Measurements from ENCODE around the gene SKA3.
A peak's percentile ranks its signal among the peaks of the same experiment; 100 is the strongest.
"Not testable (repeated sequence)": the region's sequence is repeated elsewhere in the genome, so short reads cannot be mapped to it uniquely, and the experiment has no call there.

The SKA3 gene

GRCh38 chr13:21197606-21198225, 21.4 kb upstream of the SKA3 start:
- H3K36me3 Mint-ChIP-seq (ENCODE audit: low read depth); DNase-seq (ENCODE audit: low spot score); H3K4me1 Mint-ChIP-seq (ENCODE audit: low read depth); H3K27ac Mint-ChIP-seq; H3K4me3 Mint-ChIP-seq: not testable (repeated sequence)
- H3K27me3 Mint-ChIP-seq (ENCODE audit: low read depth) = peaks cover 27% of the 10 kb centered on the region
- H3K9me3 Mint-ChIP-seq = peaks cover 15% of the 10 kb centered on the region

- not testable (repeated sequence) for H3K4me1 Mint-ChIP-seq (ENCODE audit: low read depth)
Measured at GRCh38 chr13:21194756-21195155, 18.4 kb upstream of the SKA3 start.

GRCh38 chr13:21186410-21186809, 10.1 kb upstream of the SKA3 start:
- DNase-seq (ENCODE audit: low spot score); H3K36me3 Mint-ChIP-seq (ENCODE audit: low read depth); H3K9me3 Mint-ChIP-seq; H3K4me1 Mint-ChIP-seq (ENCODE audit: low read depth); H3K27me3 Mint-ChIP-seq (ENCODE audit: low read depth); H3K27ac Mint-ChIP-seq; H3K4me3 Mint-ChIP-seq: not testable (repeated sequence)

More at GRCh38 chr13:21194756-21195155, 18.4 kb upstream of the SKA3 start:
- not testable (repeated sequence) for DNase-seq (ENCODE audit: low spot score); H3K36me3 Mint-ChIP-seq (ENCODE audit: low read depth); H3K4me3 Mint-ChIP-seq; H3K27ac Mint-ChIP-seq; H3K9me3 Mint-ChIP-seq
- H3K27me3 Mint-ChIP-seq (ENCODE audit: low read depth) = peaks cover 29% of the 10 kb centered on the region

DNA sequence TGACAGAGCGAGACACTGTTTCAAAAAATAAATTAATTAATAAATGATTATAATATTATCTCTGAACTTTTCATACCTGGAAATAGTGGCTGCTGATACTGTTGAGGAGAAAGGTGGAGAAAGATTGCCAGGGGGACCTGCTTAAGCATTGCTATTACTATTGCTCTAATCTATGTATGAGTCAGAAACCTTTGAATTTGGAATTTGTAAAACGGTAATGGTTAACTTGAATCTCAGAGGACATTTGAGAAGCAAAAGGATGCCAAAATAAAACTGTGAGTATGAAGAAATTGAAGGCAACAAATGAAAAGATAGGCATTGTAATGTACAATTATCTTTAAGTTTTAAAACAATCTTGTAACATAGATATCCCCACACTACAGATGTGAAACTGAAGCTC, 5.3 kb upstream of the SKA3 start:
- Mint-ChIP-seq H3K9me3 (no peaks in the 10 kb centered on the region), H3K27ac (no peak overlapping the region), H3K4me1 (ENCODE audit: low read depth) (peaks cover 8% of the 10 kb centered on the region), H3K27me3 (ENCODE audit: low read depth) (no peaks in the 10 kb centered on the region), H3K4me3 (no peak overlapping the region), H3K36me3 (ENCODE audit: low read depth) (peaks cover 12% of the 10 kb centered on the region)
- DNase-seq (ENCODE audit: low spot score) = no peak

DNA sequence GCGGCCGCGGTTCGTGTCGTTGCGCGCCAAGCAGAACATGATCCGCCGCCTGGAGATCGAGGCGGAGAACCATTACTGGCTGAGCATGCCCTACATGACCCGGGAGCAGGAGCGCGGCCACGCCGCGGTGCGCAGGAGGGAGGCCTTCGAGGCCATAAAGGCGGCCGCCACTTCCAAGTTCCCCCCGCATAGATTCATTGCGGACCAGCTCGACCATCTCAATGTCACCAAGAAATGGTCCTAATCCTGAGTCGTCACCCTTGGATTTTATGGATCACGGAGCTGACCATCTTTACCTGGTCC, 581 bp upstream of the SKA3 start:
- DNase-seq (ENCODE audit: low spot score) = no peak
- Mint-ChIP-seq H3K36me3 (ENCODE audit: low read depth) (peaks cover 29% of the 10 kb centered on the region), H3K4me3 (peak overlapping the region; percentile 99), H3K4me1 (ENCODE audit: low read depth) (peaks cover 25% of the 10 kb centered on the region), H3K27ac (peak overlapping the region; percentile 96), H3K27me3 (ENCODE audit: low read depth) (no peaks in the 10 kb centered on the region), H3K9me3 (no peaks in the 10 kb centered on the region)

DNA sequence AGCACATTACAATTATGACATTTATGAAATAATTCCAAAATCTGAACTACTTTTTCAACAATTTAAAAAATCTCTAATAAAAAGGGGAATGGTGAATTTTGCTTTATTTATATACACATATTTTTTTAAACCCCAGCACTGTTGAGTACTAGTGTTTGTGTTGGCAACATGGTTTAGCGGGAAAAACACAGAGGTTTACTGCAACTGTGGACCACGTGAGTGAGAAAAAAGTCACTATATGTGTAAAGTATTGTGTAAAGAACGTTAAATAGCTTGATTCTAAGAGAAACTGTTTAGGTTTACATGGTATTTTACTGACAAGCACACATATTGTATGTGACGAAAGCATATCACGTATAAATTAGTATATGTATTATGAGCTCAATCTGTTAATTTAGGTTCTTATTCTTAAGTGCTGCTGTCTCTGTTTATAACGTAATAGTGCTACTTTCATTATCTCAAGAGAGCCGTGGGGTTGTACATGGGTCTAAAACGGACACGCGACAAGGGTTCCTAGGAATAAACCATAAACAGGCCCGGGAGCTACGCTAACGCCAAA, 617 bp downstream of the SKA3 start:
- Mint-ChIP-seq H3K4me3 (peak overlapping the region; percentile 99), H3K9me3 (no peaks in the 10 kb centered on the region), H3K27me3 (ENCODE audit: low read depth) (no peaks in the 10 kb centered on the region), H3K36me3 (ENCODE audit: low read depth) (peaks cover 37% of the 10 kb centered on the region), H3K4me1 (ENCODE audit: low read depth) (peaks cover 25% of the 10 kb centered on the region), H3K27ac (peak overlapping the region; percentile 96)
- DNase-seq (ENCODE audit: low spot score) = no peak

DNA sequence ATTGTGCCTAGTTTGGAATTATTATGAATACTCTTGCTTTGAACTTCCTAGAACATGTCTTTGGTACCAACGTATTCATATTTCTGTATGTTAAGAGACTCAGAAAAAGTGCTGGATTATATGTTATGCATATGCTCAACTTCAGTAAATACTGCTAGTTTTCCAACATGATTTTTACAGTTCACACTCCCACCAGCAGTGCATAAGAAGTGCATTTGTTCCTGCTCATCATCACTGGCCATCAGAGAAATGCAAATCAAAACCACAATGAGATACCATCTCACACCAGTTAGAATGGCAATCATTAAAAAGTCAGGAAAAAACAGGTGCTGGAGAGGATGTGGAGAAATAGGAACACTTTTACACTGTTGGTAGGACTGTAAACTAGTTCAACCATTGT, 2.6 kb downstream of the SKA3 start:
- Mint-ChIP-seq H3K4me1 (ENCODE audit: low read depth) (peaks cover 25% of the 10 kb centered on the region), H3K36me3 (ENCODE audit: low read depth) (peaks cover 45% of the 10 kb centered on the region), H3K4me3 (peak overlapping the region; percentile 68)
- not testable (repeated sequence) for H3K27ac Mint-ChIP-seq; H3K9me3 Mint-ChIP-seq; DNase-seq (ENCODE audit: low spot score); H3K27me3 Mint-ChIP-seq (ENCODE audit: low read depth)

GRCh38 chr13:21171420-21171819, 4.9 kb downstream of the SKA3 start:
- no peaks in the 10 kb centered on the region for H3K9me3 Mint-ChIP-seq
- H3K27me3 Mint-ChIP-seq (ENCODE audit: low read depth) = no peaks in the 10 kb centered on the region
- H3K4me1 Mint-ChIP-seq (ENCODE audit: low read depth) = peaks cover 18% of the 10 kb centered on the region
- no peak overlapping the region for H3K27ac Mint-ChIP-seq
- H3K4me3 Mint-ChIP-seq = no peak overlapping the region
- peaks cover 41% of the 10 kb centered on the region for H3K36me3 Mint-ChIP-seq (ENCODE audit: low read depth)
- no peak for DNase-seq (ENCODE audit: low spot score)

DNA sequence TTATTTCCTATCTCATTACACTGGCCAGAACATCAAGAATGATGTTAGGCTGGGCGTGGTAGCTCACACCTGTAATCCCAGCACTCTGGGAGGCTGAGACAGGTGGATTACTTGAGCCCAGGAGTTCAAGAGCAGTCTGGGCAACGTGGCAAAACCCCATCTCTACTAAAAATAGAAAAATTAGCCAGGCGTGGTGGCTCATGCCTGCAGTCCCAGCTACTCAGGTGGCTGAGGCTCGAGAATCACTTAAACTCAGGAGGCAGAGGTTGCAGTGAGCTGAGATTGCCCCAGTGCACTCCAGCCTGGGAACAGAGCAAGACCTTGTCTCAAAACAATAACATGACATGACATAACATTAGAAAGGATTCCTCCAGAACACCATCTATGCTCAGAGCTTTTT, 10.7 kb downstream of the SKA3 start:
- H3K4me1 Mint-ChIP-seq (ENCODE audit: low read depth) = not testable (repeated sequence)

DNA sequence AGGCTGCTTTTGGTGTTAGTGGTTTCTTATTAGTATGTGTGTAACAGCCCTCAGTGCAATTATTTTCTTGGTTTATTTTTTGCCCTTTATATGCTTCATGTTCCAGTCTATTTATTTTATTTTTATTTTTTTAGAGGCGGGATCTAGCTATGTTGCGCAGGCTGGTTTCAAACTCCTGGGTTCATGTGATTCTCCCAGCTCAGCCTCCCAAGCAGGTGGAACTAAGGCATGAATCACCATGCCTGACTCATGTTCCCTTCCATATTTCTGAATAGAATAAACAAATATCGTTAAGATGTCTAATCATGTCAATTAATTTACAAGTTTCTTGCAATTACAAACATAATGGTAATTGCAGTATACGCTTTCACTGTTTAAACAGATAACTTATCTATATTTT, 11.7 kb downstream of the SKA3 start:
- no peak overlapping the region for H3K4me3 Mint-ChIP-seq
- H3K27ac Mint-ChIP-seq = no peak overlapping the region
- H3K36me3 Mint-ChIP-seq (ENCODE audit: low read depth) = peaks cover 19% of the 10 kb centered on the region
- no peak for DNase-seq (ENCODE audit: low spot score)
- H3K27me3 Mint-ChIP-seq (ENCODE audit: low read depth) = no peaks in the 10 kb centered on the region
- peaks cover 2% of the 10 kb centered on the region for H3K4me1 Mint-ChIP-seq (ENCODE audit: low read depth)
- H3K9me3 Mint-ChIP-seq = no peaks in the 10 kb centered on the region

More for the DNA sequence above, 10.7 kb downstream of the SKA3 start:
- not testable (repeated sequence) for H3K4me3 Mint-ChIP-seq; DNase-seq (ENCODE audit: low spot score); H3K9me3 Mint-ChIP-seq; H3K27me3 Mint-ChIP-seq (ENCODE audit: low read depth); H3K27ac Mint-ChIP-seq
- peaks cover 21% of the 10 kb centered on the region for H3K36me3 Mint-ChIP-seq (ENCODE audit: low read depth)

DNA sequence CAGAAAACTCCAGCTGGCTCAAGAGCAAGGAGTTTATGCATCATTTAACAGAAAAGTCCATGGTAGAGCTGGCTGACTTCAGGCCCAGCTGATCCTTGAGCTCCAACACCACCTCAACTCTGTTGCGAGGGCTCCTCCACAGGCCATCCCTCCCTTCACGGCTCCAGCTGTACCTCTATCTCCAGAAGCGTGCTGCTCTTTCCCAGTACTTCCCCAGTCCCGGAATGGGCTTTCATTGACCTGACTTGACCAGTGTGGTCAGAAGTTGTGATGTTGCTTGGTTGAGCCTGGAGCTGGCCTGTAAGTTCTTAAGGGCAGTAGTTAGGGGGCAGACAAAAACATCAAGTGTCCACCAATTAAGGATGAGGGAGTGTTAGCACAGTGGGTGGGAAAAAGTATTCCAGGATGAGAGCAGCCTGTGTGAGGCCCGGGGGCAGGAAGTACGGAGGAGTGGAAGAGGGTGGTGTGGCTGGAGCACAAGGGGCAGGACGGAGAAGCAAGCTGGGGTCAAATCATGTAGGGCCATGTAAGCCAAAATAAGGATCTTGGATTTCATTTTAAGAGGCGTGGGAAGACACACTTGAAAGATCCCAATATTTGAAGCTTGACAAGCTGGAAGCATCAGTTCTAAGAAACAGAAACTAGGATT, 24.0 kb downstream of the SKA3 start:
- Mint-ChIP-seq H3K9me3 (no peaks in the 10 kb centered on the region), H3K4me1 (ENCODE audit: low read depth) (no peaks in the 10 kb centered on the region), H3K27ac (no peak overlapping the region), H3K36me3 (ENCODE audit: low read depth) (peaks cover 20% of the 10 kb centered on the region), H3K4me3 (no peak overlapping the region), H3K27me3 (ENCODE audit: low read depth) (no peaks in the 10 kb centered on the region)
- DNase-seq (ENCODE audit: low spot score) = no peak

- Mint-ChIP-seq H3K27ac (no peak overlapping the region), H3K4me1 (ENCODE audit: low read depth) (no peaks in the 10 kb centered on the region), H3K4me3 (no peak overlapping the region), H3K9me3 (no peaks in the 10 kb centered on the region), H3K27me3 (ENCODE audit: low read depth) (no peaks in the 10 kb centered on the region), H3K36me3 (ENCODE audit: low read depth) (peaks cover 20% of the 10 kb centered on the region)
- no peak for DNase-seq (ENCODE audit: low spot score)
Measured at GRCh38 chr13:21150013-21150412, 26.3 kb downstream of the SKA3 start.

DNA sequence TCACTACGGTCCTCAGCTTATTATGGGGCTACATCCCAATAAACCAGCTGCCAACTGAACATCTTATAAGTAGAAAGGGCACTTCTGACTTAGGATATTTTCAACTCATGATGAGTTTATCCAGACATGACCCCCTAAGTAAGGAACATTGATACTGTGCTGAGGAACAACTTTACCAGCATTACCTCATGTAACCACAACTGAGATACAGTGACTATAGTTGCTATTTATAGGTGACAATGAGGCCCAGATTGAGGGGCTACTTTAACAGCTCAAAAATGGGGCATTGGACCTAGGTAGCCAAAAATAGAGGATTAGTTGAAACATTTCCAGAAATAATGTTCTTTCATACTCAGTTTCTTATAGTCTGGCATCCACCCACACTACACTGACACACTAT, 26.8 kb downstream of the SKA3 start:
- H3K4me1 Mint-ChIP-seq (ENCODE audit: low read depth) = no peaks in the 10 kb centered on the region
- no peaks in the 10 kb centered on the region for H3K27me3 Mint-ChIP-seq (ENCODE audit: low read depth)
- no peaks in the 10 kb centered on the region for H3K9me3 Mint-ChIP-seq
- no peak overlapping the region for H3K27ac Mint-ChIP-seq
- H3K4me3 Mint-ChIP-seq = no peak overlapping the region
- DNase-seq (ENCODE audit: low spot score) = no peak
- H3K36me3 Mint-ChIP-seq (ENCODE audit: low read depth) = peaks cover 17% of the 10 kb centered on the region

DNA sequence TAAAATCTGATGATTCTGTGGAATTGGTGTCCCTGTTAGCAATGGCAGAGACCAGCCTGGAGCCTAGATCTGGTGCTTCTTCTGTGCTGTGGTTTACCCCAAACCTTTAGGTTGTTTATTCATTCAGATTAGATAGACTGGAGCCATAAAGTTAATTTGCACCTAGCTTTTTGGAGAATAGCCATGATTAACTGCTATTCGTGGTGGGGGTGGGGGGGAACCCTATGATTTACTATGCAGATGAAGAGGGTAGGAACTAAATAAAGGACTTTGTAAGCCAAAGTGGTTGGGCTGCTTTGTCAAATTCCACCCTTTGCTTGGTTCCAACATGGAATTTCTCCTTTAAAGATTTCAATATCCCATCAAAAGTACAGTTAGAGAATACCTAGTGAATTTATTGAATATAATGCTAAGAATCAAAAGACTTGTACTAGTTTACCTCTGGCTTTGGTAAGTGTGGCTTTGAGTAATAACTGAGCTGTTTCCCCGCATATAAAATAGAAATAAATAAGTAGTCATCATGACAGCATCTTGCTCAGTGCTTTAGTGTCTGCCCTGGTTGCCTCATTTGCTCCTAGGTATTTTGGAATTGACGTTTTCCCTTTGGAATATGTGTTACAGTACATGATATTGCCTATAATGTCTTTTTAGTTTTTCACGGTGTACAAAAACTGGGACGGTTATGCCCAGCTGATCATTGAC, 27.6 kb downstream of the SKA3 start:
- H3K4me3 Mint-ChIP-seq = no peak overlapping the region
- peaks cover 21% of the 10 kb centered on the region for H3K36me3 Mint-ChIP-seq (ENCODE audit: low read depth)
- no peaks in the 10 kb centered on the region for H3K27me3 Mint-ChIP-seq (ENCODE audit: low read depth)
- H3K27ac Mint-ChIP-seq = no peak overlapping the region
- H3K4me1 Mint-ChIP-seq (ENCODE audit: low read depth) = peaks cover 2% of the 10 kb centered on the region
- no peaks in the 10 kb centered on the region for H3K9me3 Mint-ChIP-seq
- DNase-seq (ENCODE audit: low spot score) = no peak
